K562 (cell line): ENCODE data around the gene CRYBG2. TPM values are rescaled to one million over a fixed set of nuclear protein-coding genes. Genes with fewer than 3 reads are reported as not detected.

Source experiments
- AFF4 ChIP-seq: sonication (generic); formaldehyde crosslinking; IDR thresholded peaks from 2 replicates; pipeline ENCODE4 v1.8.0; 2023; ENCODE audit warnings: mild to moderate bottlenecking, missing genetic modification reagents
- ARID2 ChIP-seq: fragments of 450-650 bp; IDR thresholded peaks from 2 replicates; pipeline ENCODE4 v1.6.1; 2017; ENCODE audit warnings: antibody characterized with exemption, mild to moderate bottlenecking
- CHD4 ChIP-seq: fragments of 200-600 bp; sonication (generic); IDR thresholded peaks from 3 replicates; pipeline ENCODE4 v1.6.1; 2012; ENCODE audit warnings: low read depth, mild to moderate bottlenecking, mixed read lengths, low read length, inconsistent platforms; ENCODE audit not compliant: insufficient read depth, insufficient replicate concordance, poor library complexity, severe bottlenecking
- GABPB1 ChIP-seq: sonication (generic); formaldehyde crosslinking; IDR thresholded peaks from 2 replicates; pipeline ENCODE4 v1.8.0; 2022; ENCODE audit warnings: mild to moderate bottlenecking, missing genetic modification reagents
- HDAC1 ChIP-seq, 2 experiments: fragments of 450-650 bp; IDR thresholded peaks; 2 replicates each; pipeline ENCODE4 v1.6.1; 2016 to 2017; ENCODE audit warnings: inconsistent platforms in 1 of 2, mild to moderate bottlenecking in 1 of 2, moderate library complexity in 1 of 2
- HMGN3 ChIP-seq: IDR thresholded peaks from 2 replicates; pipeline ENCODE4 v1.6.1; 2011; ENCODE audit warnings: borderline replicate concordance, low read depth, mild to moderate bottlenecking, mixed read lengths, low read length; ENCODE audit not compliant: insufficient read length; ENCODE audit errors: extremely low read depth
- HNRNPK ChIP-seq: fragments of 200-400 bp; formaldehyde crosslinking; IDR thresholded peaks from one replicate; pipeline ENCODE4 v1.6.1; 2018; ENCODE audit warnings: mild to moderate bottlenecking, low read depth, low read length; ENCODE audit not compliant: poor library complexity, severe bottlenecking
- MAFG ChIP-seq: fragments of 450-650 bp; conservative IDR thresholded peaks from 2 replicates; pipeline ENCODE4 v1.6.1; 2016; ENCODE audit warnings: missing genetic modification characterization, missing compliant biosample characterization
- MTA3 ChIP-seq: fragments of 450-650 bp; formaldehyde crosslinking; IDR thresholded peaks from 2 replicates; pipeline ENCODE4 v1.6.1; 2017; ENCODE audit warnings: mild to moderate bottlenecking, borderline replicate concordance
- NCOA1 ChIP-seq: fragments of 450-650 bp; IDR thresholded peaks from 2 replicates; pipeline ENCODE4 v1.6.1; 2016; ENCODE audit warnings: low read depth
- NELFE ChIP-seq: IDR thresholded peaks from 2 replicates; pipeline ENCODE4 v1.6.1; 2011; ENCODE audit warnings: mild to moderate bottlenecking; ENCODE audit not compliant: insufficient read depth, insufficient read length
- RBM14 ChIP-seq: fragments of 200-400 bp; formaldehyde crosslinking; IDR thresholded peaks from 2 replicates; pipeline ENCODE4 v1.6.1; 2018; ENCODE audit warnings: low read depth, mild to moderate bottlenecking, low read length, moderate library complexity, borderline replicate concordance; ENCODE audit not compliant: insufficient read depth
- RFX5 ChIP-seq: IDR thresholded peaks from 2 replicates; pipeline ENCODE4 v1.6.1; 2011; ENCODE audit warnings: low read depth, mild to moderate bottlenecking, improper control_type of control experiment, low read length
- SMAD3 ChIP-seq: fragments of 450-650 bp; formaldehyde crosslinking; conservative IDR thresholded peaks from 2 replicates; pipeline ENCODE4 v1.4.0; 2020; ENCODE audit warnings: mild to moderate bottlenecking
- SMARCC2 ChIP-seq: fragments of 450-650 bp; IDR thresholded peaks from 2 replicates; pipeline ENCODE4 v1.6.1; 2017; ENCODE audit warnings: antibody characterized with exemption, moderate library complexity, mild to moderate bottlenecking, low read depth
- TAF7 ChIP-seq: fragments of 450-650 bp; IDR thresholded peaks from 2 replicates; pipeline ENCODE4 v1.6.1; 2016; ENCODE audit warnings: missing genetic modification characterization, missing compliant biosample characterization
- ZNF140 ChIP-seq: fragments of 250-450 bp; sonication (Bioruptor Pico); IDR thresholded peaks from 2 replicates; pipeline ENCODE4 v1.8.0; 2021; ENCODE audit warnings: moderate library complexity, mild to moderate bottlenecking, inconsistent platforms
- ZNF174 ChIP-seq: fragments of 250-450 bp; sonication (Bioruptor Pico); IDR thresholded peaks from 2 replicates; pipeline ENCODE4 v1.4.0; 2020; ENCODE audit warnings: mild to moderate bottlenecking
- ZNF75A ChIP-seq: fragments of 450-650 bp; formaldehyde crosslinking; IDR thresholded peaks from 2 replicates; pipeline ENCODE4 v1.4.0; 2020; ENCODE audit warnings: mild to moderate bottlenecking
- polyA plus RNA-seq, 8 experiments: library from polyadenylated mRNA; depleted of rRNA in 4 of 8; stranded (reverse) in 5 of 8; unstranded in 3 of 8; fragments of >200 nt; fragmentation: Nextera tagmentation in 2 of 8; fragmentation: Illumina TruSeq in 1 of 8; extraction: Ambion mirVana in 2 of 8; extraction: Trizol in 1 of 8; gene quantifications; 2 replicates each; pipeline versions ENCODE4 v1.2.1 to v1.2.3, GENCODE V29; 2011 to 2014; ENCODE audit warnings: inconsistent platforms in 1 of 8, missing spikeins in 1 of 8
- total RNA-seq, 7 experiments: library from RNA; depleted of rRNA in 6 of 7; stranded (reverse); fragments of >200 nt in 6 of 7; fragmentation: Illumina TruSeq in 2 of 7; extraction: Trizol in 2 of 7; gene quantifications; 2 replicates each; pipeline versions ENCODE4 v1.2.1 to v1.2.3, GENCODE V29; 2011 to 2021; ENCODE audit warnings: low replicate concordance in 1 of 7
- TF ChIP-seq, protein P1 (sequence below), 3 experiments: fragments of 200-800 bp in 1 of 3; fragments of 250-450 bp in 1 of 3; fragments of 450-650 bp in 1 of 3; sonication (Bioruptor Pico) in 1 of 3; sonication (Bioruptor generic) in 1 of 3; formaldehyde crosslinking in 1 of 3; IDR thresholded peaks; 2 replicates each; pipeline versions ENCODE4 v1.6.1 to v1.8.0; 2016 to 2022; ENCODE audit warnings: mild to moderate bottlenecking in 2 of 3, missing genetic modification characterization in 2 of 3, missing compliant biosample characterization in 1 of 3, moderate library complexity in 1 of 3
- TF ChIP-seq, protein P2 (sequence below): IDR thresholded peaks from 3 replicates; pipeline ENCODE4 v1.6.1; 2011; ENCODE audit warnings: borderline replicate concordance, mild to moderate bottlenecking; ENCODE audit not compliant: insufficient read length, insufficient read depth

Gene CRYBG2
- total and polyA plus RNA-seq, 9 of the 15 experiments (the other 6 are each of a cell fraction or from before 2014, with no cell fraction given): 0.39 to 8.5 (median 3.7) TPM

GRCh38 chr1:26378879-26379251 lies 24.9 kb upstream of the CRYBG2 start (continued):
- TF ChIP-seq HDAC1 (IDR thresholded peaks at IDR 0.05) (peak in 1 of 2 experiments; percentile 85; a peak in 1 of 4 replicates), ZNF75A (no peak), RFX5 (no peak), NELFE (no peak), ZNF140 (CRISPR knock-in tag) (no peak), GABPB1 (no peak), TAF7 (no peak), AFF4 (CRISPR knock-in tag) (0 out of 2 replicates have a peak, but pooled peaks have one; percentile 2), NCOA1 (no peak), ARID2 (no peak), SMARCC2 (no peak), SMAD3 (CRISPR knock-in tag) (no peak), MTA3 (no peak), CHD4 (no peak), ZNF174 (CRISPR knock-in tag) (no peak), HMGN3 (no peak), MAFG (tag) (no peak), HNRNPK (no peak), RBM14 (no peak)
- TF ChIP-seq, protein P1, sequence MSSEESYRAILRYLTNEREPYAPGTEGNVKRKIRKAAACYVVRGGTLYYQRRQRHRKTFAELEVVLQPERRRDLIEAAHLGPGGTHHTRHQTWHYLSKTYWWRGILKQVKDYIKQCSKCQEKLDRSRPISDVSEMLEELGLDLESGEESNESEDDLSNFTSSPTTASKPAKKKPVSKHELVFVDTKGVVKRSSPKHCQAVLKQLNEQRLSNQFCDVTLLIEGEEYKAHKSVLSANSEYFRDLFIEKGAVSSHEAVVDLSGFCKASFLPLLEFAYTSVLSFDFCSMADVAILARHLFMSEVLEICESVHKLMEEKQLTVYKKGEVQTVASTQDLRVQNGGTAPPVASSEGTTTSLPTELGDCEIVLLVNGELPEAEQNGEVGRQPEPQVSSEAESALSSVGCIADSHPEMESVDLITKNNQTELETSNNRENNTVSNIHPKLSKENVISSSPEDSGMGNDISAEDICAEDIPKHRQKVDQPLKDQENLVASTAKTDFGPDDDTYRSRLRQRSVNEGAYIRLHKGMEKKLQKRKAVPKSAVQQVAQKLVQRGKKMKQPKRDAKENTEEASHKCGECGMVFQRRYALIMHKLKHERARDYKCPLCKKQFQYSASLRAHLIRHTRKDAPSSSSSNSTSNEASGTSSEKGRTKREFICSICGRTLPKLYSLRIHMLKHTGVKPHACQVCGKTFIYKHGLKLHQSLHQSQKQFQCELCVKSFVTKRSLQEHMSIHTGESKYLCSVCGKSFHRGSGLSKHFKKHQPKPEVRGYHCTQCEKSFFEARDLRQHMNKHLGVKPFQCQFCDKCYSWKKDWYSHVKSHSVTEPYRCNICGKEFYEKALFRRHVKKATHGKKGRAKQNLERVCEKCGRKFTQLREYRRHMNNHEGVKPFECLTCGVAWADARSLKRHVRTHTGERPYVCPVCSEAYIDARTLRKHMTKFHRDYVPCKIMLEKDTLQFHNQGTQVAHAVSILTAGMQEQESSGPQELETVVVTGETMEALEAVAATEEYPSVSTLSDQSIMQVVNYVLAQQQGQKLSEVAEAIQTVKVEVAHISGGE (CRISPR knock-in tag; IDR thresholded peaks at IDR 0.05): no peak
- TF ChIP-seq, protein P2, sequence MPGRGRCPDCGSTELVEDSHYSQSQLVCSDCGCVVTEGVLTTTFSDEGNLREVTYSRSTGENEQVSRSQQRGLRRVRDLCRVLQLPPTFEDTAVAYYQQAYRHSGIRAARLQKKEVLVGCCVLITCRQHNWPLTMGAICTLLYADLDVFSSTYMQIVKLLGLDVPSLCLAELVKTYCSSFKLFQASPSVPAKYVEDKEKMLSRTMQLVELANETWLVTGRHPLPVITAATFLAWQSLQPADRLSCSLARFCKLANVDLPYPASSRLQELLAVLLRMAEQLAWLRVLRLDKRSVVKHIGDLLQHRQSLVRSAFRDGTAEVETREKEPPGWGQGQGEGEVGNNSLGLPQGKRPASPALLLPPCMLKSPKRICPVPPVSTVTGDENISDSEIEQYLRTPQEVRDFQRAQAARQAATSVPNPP: no peak
